Measurements from ENCODE around the gene TMEM191C. TPM values are rescaled to one million over a fixed set of nuclear protein-coding genes. Genes with fewer than 3 reads are reported as not detected.

Gene TMEM191C
- total and polyA plus RNA-seq, 2 of the 8 experiments (the other 6 are each of a cell fraction or from before 2014, with no cell fraction given), result 0.74 to 2.6 TPM

- 0 out of 2 replicates have a peak, but pooled peaks have one; percentile 23 for TF ChIP-seq GABPA (IDR thresholded peaks at IDR 0.05; ENCODE audit: borderline replicate concordance, insufficient read depth, low read length)
These were observed 16.8 kb upstream of the TMEM191C start (continued) for GRCh38 chr22:21450320-21450831.
